G401.6 (cell line): ENCODE data around the gene MYO5A.

Experiments
- FAIRE-seq: peaks from 2 replicates; lab custom pipeline; 2012; peaks lifted over from hg19 to GRCh38; lab: Jason Lieb, UNC

Gene MYO5A

GRCh38 chr15:52329150-52329549, 199.5 kb downstream of the MYO5A start:
- FAIRE-seq, result no peak

- no peak for FAIRE-seq
Measured at GRCh38 chr15:52328680-52329079, 200.0 kb downstream of the MYO5A start.

GRCh38 chr15:52326756-52327155, 201.9 kb downstream of the MYO5A start:
- no peak for FAIRE-seq

- FAIRE-seq, result no peak
Measured at GRCh38 chr15:52324109-52324508, 204.6 kb downstream of the MYO5A start.

- no peak for FAIRE-seq
Measured at GRCh38 chr15:52318729-52319500, 209.8 kb downstream of the MYO5A start.

GRCh38 chr15:52317688-52318087, 211.0 kb downstream of the MYO5A start:
- FAIRE-seq, result no peak

GRCh38 chr15:52317022-52317421, 211.7 kb downstream of the MYO5A start:
- FAIRE-seq, result no peak

- no peak for FAIRE-seq
Measured at GRCh38 chr15:52309154-52309548, 219.5 kb downstream of the MYO5A start.

- no peak for FAIRE-seq
Measured at GRCh38 chr15:52308446-52309153, 220.1 kb downstream of the MYO5A start.

- no peak for FAIRE-seq
Measured at GRCh38 chr15:52307847-52308246, 220.8 kb downstream of the MYO5A start.

GRCh38 chr15:52306270-52306669, 222.4 kb downstream of the MYO5A start:
- FAIRE-seq, result no peak

- FAIRE-seq, result no peak
Measured at GRCh38 chr15:52303093-52303772, 225.4 kb downstream of the MYO5A start.

- no peak for FAIRE-seq
Measured at GRCh38 chr15:52301265-52301847, 227.3 kb downstream of the MYO5A start.

- FAIRE-seq, result no peak
Measured at GRCh38 chr15:52295421-52296001, 233.2 kb downstream of the MYO5A start, which contains the start of gene MYO5C. Gene MYO5C (minus strand): TSS chr15:52295804. CDS start chr15:52295636, 168 bp downstream.

- FAIRE-seq, result no peak
Measured at GRCh38 chr15:52294881-52295420, 233.7 kb downstream of the MYO5A start.

- no peak for FAIRE-seq
Measured at GRCh38 chr15:52292780-52293392, 235.8 kb downstream of the MYO5A start.

GRCh38 chr15:52291204-52291603, 237.5 kb downstream of the MYO5A start:
- no peak for FAIRE-seq

GRCh38 chr15:52290800-52291199, 237.9 kb downstream of the MYO5A start:
- FAIRE-seq, result no peak

GRCh38 chr15:52290329-52290728, 238.4 kb downstream of the MYO5A start:
- FAIRE-seq, result no peak

GRCh38 chr15:52289629-52290081, 239.0 kb downstream of the MYO5A start:
- no peak for FAIRE-seq

GRCh38 chr15:52288986-52289385, 239.7 kb downstream of the MYO5A start:
- FAIRE-seq, result no peak
